GM21528 (cell line): ENCODE data around the gene BAIAP2L1.

Source experiments
- ATAC-seq: cut with Tn5 transposase; IDR thresholded peaks from one replicate; pipeline ENCODE4 v1.9.1; 2021; ENCODE audit warnings: mild to moderate bottlenecking, moderate library complexity; ENCODE audit not compliant: unreplicated experiment, low FRiP score

Gene BAIAP2L1

DNA sequence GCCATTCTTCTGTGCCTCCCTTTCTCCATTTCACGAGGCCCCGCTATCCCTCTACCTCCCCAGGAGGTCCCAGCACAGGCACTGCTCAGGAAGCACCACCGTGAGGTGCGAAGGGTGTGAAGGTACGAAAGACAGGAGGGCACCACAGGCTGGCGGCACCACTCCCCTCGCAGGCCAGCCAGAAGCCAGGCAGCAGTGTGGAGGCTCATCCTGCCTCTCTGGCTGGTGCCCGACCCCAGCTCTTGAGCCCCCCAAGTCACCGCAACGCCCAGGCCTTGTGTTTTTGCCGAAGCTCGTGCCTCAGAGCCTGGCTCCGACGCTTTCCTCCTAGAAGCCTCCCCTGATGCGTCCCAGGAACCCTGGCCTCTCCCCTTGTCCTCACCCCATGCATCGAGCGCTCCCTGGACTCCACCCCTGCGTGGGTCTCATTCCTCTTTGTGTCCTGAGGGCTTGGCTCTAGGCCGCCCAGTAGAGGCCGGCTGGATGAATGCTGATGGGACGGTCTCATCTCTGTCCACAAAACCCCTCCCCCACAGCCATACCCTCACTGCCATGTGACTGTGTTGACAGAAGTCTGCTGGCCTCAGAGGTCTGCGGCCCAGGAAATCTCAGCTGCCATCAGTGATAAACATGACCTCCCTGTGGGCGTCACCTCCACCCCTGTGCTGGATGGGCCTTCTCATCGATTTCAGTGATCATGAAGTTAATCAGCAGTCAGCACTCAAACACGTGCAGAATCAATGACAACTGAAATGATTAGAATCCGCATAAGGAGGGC, 100.1 kb downstream of the BAIAP2L1 start:
- ATAC-seq = no peak

DNA sequence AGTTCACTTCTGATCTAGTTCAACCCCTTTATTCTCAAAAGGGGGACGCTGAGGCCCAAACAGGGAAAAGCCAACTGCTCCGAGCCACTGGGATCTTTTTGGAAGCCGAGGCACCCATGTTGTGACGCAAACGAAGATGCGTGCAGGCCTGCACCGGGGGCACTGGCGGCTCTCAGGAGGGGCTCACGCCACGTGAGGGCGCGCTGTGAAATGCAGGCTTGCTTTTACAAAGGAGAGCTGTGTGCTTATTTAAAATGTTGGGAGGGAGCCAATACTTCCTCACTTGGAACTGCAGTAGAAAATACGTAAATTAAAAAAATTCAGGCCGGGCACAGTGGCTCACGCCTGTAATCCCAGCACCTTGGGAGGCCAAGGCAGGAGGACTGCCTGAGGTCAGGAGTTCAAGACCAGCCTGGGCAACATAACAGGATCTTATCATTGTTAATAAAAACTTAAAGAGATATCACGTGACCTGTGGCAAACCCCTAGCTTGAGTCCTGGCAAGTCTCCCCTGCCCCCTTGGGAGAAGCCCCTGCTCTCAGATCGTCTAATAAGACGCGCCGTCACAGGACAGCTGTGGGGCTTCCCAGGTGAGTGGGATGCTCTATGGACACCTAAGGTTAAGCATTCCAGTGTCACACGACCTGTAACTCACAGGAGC, 103.1 kb downstream of the BAIAP2L1 start:
- no peak for ATAC-seq

DNA sequence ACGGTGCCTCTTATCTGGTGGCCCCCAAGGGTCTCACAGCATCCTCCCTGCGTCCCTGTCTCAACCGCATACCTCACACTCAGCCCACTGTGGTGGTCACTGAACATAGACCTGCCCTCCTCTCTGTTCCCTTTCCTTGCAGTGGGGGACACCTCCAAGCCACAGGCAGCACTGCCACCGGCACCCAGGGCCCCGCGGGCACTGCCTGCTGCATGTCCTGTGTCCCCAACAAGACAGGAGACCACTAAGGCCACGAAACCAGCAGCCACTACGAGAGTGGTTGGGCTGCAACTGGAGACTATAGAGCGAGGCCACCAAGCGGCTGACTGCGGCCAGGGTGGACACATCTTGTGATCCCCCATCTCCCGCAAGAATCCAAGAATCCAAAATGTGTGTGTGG, 104.1 kb downstream of the BAIAP2L1 start:
- no peak for ATAC-seq

DNA sequence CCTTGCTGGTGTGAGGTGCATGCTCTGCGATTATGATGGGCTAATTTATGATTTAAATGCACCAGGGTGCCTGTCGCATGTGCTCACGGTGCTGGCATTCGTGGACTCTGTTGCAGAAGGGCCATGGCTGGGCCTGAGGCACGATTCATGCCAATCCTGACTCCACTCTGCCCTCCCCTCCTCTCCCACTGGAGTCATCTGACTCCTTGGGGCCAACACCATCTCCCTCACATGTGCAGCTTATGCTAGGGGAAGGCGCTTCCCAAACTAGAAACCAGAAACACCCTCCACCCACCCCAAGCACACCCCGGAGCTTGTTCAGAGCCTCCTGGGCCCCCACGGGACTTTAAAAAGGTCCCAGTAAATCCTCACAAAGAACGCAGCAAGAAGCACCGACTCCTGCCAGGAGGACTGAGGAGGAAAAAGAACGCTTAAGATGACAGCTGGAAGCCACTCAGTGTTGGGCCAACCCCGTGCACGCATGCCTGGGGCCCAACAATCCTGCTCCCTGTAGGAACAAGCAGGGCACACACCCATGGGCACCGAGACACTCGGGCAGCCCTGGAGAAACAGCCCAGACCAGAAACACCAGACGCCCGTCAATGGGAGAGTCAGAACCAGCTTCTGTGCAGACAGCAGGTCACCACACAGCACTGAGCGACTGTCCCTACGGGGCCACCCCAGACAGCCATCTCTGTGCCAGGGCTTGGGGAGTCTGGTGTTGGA, 105.3 kb downstream of the BAIAP2L1 start:
- no peak for ATAC-seq

DNA sequence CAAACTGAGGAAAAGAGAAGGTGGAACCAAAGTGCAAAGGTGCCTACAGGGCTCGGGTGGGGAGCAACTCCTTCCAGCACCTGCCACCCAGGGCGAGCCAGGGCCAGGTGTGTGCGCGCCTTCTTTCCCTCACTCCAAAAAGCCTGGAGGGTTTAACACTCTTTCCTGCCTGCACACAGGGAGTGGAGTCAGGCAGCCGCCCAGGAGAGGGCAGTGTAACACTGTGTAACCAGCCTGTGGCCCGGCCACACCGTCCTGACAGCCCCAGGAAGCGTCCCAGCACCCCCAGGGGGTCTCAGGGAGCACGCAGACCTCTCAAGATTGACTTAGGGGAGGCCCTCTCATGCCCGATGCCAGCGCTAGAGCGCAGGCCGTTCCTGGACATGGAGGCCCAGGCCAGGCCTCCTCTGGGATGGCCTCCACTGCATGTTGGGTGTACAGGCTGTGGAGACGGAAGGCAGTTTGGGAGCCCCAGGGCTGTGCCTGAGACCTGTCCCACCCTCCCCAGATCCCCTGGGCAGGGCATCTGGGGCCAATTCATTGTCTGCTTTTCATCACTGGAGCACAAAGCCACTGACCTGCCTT, 106.0 kb downstream of the BAIAP2L1 start:
- ATAC-seq = peak; percentile 67

DNA sequence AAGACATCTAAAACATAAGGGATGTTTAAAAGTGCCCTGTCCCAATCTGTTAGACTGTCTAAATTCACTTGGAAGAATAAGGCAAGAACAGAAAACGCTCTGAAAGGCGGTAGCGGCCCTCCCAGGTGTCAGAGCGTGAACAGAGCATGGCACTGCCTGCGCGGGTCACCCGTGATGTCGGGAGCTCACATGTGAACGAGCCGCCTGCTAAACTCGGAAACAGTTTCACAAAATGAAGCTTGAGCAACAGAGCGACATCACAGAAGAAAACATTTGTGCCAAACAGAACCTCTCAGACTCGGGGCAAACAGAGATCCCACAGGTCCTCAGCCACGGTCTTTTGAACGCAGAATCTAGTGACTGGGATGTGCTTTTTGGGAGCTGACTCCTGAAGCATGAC, 106.6 kb downstream of the BAIAP2L1 start:
- ATAC-seq = no peak

DNA sequence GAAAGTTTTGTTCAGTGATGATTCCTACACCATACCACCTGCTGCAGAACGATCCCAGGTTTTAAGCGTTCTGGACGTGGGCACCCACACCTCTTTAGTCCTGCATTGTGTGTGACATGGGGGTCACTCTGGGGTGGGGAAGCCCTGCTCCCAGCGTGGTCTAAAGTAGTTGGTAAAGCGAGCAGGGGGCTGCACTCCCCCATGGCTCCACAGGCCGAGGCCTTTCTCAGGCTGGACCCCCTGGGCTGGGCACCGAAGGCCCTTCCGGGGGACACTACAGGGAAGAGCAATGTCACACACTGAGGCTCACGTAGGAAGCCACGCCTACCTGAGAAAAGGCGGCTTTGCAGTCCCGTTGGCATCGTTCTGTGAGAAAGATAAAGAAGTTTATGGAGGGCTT, 107.1 kb downstream of the BAIAP2L1 start:
- no peak for ATAC-seq

DNA sequence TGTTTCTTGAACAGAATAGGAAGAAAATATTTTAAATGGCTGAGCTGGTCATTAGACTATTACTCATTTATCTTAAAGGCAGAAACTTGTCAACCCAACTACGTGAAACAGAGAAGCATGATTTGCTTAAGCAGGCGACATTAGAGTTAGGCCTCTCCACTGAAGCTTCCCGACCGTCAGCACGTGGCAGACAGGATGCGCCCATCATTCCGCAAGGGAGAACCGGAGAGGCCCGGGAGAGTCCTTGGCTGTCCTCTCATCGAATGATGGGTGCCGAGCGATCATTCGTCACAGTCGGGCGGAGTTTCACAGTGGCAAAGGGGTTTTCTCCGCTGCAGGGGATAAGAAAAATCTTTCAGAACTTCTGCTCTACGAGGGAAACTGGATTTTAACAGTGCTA, 107.6 kb downstream of the BAIAP2L1 start:
- ATAC-seq = no peak

DNA sequence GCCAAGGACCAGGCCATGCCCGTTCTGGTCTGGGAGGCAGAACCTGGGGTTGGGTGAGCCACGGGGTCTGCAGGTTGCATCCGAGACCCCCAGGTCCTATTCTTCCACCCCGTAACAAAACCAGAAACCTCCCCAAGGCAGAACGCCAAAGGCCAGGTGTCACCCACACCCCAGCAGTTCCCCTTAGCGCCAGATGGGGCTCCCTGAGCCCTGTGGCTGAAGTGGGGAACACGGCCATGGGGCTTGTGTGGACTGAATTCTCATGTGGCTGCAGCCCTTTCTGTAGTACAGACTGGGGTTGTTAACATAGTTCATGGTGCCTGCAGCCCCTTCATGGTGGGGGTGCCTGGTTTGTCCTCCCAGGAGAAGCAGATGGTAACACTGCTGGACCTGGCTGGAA, 109.2 kb downstream of the BAIAP2L1 start:
- ATAC-seq = no peak

DNA sequence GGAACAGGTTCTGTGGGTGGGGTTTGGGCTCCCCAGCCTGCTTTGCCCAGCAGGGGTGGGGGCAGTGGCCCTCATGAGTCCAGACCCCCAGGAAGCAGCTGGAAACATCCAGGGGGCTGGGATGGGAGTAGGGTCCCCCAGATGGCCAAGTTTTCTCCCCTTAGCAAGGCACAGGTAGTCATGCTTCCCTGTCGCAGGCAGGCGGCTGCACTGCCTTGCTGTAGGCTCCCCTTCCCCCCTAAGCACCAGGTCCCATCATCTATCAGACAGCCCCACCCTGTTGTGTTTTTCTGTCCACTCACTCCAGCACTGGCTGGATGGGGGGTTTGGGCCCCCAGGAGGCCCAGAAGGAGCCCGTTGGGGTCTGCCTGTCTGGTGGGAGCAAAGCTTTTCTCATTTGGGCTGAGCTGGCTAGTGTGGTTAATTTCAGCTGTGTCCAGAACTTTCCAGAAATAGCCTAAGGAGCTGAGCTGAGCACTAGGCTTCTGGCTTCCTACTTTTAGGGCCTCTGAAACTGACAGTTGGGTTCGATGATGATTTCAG, 111.5 kb downstream of the BAIAP2L1 start:
- no peak for ATAC-seq

DNA sequence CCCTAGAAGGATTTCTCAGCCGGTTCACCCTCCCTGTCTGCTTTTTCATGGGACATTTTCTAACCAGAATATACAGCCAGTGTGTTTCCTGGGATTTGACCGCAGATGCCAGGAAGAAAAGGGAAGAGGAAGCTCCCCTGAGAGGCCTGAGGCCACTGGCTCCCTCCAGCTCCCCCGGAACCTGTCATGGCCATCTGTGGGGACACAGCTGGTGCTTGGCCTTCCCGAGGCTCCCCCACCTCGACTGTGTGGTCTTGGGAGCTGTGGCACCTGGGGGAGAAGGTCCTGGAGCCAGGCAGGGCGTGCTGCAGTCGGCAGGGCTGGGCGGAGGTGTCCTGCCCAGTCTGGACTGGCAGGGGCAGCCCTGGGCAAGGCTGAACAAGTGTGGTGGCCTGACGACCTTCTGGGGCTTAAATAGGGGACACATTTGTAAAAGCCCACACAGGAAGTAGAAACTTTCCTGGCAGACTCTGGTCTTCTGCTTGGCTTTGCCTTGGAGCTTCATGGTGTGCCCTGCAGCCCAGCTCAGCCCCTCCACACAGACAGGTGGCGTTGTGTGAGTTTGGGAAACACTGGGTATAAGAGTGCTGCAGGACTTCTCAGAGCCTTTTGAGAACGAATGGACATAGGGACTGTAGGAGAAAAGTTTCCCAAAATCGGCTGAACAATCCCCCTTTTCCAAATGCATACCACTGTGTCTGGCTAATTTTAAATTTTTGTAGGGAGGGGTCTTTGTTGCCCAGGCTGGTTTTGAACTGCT, 112.6 kb downstream of the BAIAP2L1 start:
- ATAC-seq = no peak

DNA sequence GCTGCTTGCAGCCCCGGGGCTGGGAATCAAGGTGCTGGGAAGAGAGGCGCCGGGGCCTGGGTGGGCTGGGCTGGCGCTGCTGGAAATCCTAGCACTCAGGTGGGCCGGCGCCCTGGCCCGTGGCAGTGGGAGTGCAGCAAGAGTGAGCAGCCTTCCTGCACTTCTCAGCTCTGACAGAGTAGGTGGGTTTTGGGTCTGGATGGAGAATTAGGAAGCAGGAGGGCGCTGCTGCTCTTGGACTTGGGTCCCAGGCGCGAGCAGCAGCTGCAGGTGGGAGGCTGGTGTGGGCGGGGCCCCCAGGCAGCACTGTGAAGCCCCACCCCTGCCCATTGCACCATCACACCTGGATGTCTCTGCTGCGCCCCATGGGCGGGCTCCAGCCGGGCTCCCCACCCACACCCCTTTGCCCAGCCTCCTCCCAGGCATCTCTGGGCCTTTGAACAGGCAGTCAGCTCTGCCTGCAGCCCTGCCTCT, 113.4 kb downstream of the BAIAP2L1 start:
- ATAC-seq = no peak

DNA sequence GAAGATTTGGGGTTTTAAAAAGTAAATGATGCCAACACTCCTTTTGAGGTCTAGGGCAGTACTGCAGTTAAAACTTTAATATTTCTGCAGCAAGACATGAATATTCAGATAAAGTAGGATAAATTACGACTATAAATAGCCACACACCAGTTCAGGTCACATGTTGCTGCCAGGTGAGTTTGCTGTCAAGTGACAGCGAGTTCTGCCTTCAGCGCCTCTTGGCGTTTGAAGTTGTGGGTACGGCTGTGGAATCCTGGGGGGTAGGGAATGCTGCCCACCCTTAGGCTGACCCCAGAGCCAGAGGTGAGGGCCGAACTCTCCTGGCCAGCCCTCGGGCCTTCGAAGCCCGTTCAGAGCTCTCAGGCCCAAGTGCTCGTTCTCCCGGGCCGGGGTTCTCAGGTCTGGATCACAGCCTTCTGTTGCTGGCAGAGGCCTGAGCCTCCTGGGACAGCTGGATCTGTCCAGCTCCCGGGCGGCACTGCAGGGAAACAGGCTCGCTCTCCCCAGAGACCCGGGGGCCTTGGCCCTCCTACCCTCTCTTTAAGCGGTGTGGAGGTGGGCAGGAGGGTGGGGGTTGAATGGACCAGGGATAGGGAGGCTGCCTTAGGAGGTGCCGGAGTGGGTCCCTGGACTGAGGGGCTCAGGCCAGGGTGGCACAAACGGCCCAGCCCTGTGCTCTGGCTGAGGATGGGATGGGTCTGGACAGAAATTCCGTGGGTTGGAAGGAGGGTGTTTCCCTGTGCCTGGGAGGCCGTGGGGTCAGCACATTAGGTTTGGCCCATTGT, 114.0 kb downstream of the BAIAP2L1 start:
- no peak for ATAC-seq

DNA sequence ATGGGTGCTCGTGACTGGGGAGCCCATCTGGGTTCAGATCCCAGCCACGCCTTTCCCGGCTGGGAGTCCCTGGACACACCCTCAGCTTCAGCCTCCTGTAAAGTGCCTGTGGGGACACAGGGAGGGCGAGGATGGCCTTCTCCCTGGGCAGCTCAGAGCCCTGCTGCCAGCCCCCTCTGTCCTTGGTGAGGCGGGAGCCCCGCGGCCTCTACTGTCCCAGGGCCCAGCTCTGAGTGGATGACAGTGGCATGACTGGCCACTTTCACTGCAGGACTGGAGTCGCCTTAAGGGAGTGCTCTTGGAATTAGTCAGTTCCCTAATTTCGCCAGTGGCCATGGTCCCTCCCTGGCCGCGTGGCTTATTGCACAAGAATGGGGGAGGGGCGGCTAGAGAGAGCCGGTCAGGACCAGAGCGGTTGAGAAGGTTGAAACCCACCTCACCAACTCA, 114.8 kb downstream of the BAIAP2L1 start:
- no peak for ATAC-seq

DNA sequence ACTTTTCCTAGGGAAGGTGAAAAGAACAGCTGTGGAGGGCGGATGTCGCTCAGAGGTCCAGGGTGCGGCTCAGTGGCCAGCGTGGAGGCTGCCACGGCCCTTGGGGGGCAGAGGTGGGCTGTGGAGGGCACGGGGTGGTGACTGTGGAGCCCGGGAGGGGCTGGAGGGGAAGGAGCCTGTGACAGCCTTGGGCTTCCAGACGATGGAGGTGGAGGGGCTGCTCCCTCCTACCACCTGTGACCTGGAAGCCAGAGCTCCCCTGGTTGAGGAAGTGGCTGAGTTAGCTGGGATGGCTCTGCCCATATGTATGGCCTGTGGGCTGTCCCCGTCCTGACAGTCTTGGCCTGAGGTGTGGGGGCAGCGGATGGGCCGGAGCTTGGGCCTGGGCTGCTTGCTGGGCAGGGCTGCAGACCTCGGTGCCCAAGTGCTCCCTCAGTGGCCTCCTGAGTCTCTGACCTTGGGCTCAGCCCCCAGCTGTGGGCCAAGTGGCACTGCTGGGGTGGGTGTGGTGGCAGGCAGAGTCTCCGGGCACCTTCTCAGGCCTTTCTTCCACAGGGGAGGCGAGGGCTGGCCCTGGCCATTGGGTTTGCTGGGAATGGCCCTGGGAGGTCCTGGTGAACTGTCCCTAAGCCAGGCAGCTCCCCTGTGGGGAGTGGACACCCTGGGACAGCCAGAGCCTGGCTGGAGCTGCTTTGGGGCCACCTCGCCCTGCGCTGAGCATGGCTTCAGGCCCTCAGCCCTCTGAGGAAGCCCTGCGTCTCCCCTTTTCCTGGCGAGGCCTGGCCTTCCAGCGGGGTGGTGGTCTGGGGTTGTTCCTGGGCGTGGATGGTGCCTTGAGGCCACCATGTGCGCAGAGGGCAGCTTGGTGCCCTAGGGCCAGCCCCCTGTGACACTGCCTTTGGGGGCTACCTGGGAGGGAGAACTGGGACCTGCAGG, 115.5 kb downstream of the BAIAP2L1 start:
- ATAC-seq = no peak

DNA sequence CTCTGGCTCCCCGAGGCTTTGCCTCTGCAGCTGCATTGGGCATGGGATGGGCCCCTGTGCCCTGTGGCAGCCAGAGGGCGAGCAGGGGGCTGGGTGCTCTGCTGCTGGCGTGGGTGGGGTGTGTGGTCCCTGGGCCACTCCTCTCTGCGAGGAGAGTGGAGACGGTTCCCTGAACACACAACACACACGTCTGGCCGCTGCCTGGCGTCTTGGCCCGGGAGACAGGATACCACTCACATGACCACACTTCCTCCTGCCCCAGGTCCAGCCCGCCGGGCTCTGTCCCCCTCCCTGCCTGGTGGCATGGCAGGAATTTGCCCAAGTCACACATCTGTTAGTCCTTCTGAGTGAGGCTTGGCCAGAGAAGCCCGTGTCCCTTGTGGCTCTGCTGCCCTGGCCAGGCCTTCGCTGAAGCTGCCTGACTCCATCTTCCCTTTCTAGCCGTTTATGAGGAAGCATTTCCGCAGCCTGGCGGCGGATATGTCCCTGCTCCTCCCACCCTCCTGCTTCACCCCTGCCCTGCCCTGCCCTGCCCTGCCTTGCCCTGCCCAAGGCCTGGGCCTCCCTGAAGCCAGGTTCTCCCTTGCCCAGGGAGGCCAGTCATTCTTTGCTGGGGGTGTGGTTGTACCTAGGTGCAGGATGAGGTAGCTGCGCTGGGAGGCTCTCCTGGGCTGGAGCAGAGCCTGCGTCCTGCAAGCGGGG, 116.4 kb downstream of the BAIAP2L1 start:
- no peak for ATAC-seq

DNA sequence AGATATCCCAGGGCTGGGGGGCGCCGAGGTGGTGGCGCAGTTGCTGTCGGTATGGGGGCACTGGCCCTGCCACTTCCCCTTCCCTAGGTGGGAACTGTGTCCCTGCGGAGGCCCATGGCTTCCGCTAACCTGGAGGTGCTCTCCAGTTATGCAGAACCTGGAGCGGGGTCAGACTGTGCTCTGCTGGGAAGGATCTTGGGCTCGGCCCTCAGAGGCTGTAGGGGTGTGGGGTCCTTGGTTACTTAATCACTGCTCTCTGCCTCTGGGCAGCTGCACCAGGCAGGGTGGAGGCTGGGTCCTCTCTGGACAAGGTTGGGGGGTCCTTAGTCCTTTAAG, 117.0 kb downstream of the BAIAP2L1 start:
- no peak for ATAC-seq
